H9 (cell line): ENCODE measurements around the gene KIRREL3. TPM values are rescaled to one million over a fixed set of nuclear protein-coding genes. Genes with fewer than 3 reads are reported as not detected.

ENCODE experiments used
- DNase-seq: peaks from one replicate; pipeline ENCODE4 v3.0.0-alpha.2; 2017
- H2AFZ ChIP-seq: one replicate; pipeline ENCODE4 v1.6.1; 2013; ENCODE audit warnings: mild to moderate bottlenecking, low read length, control low read depth, moderate library complexity
- H2AK5ac ChIP-seq: 2 replicates; pipeline ENCODE4 v1.6.1; 2013; ENCODE audit warnings: low read length, control low read depth, mixed read lengths; ENCODE audit not compliant: insufficient read length
- H2BK120ac ChIP-seq: one replicate; pipeline ENCODE4 v1.6.1; 2013; ENCODE audit warnings: low read depth, mild to moderate bottlenecking, low read length, control low read depth, inconsistent platforms; ENCODE audit not compliant: poor library complexity, severe bottlenecking
- H2BK12ac ChIP-seq: 2 replicates; pipeline ENCODE4 v1.6.1; 2013; ENCODE audit warnings: low read length, control low read depth, mixed read lengths, low read depth; ENCODE audit not compliant: insufficient read length
- H2BK15ac ChIP-seq: 2 replicates; pipeline ENCODE4 v1.6.1; 2013; ENCODE audit warnings: low read depth, low read length, control low read depth
- H2BK20ac ChIP-seq: one replicate; pipeline ENCODE4 v1.6.1; 2013; ENCODE audit warnings: low read depth, mild to moderate bottlenecking, low read length, control low read depth, inconsistent platforms; ENCODE audit not compliant: poor library complexity, severe bottlenecking
- H2BK5ac ChIP-seq: 2 replicates; pipeline ENCODE4 v1.6.1; 2013; ENCODE audit warnings: low read length, control low read depth, mixed read lengths; ENCODE audit not compliant: insufficient read length
- H3K14ac ChIP-seq: 2 replicates; pipeline ENCODE4 v1.6.1; 2013; ENCODE audit warnings: low read length, control low read depth; ENCODE audit not compliant: insufficient read depth
- H3K18ac ChIP-seq: 2 replicates; pipeline ENCODE4 v1.6.1; 2013; ENCODE audit warnings: low read depth, mild to moderate bottlenecking, mixed read lengths, low read length, control low read depth; ENCODE audit not compliant: insufficient read length
- H3K23ac ChIP-seq: 2 replicates; pipeline ENCODE4 v1.6.1; 2013; ENCODE audit warnings: low read length, control low read depth, mixed read lengths, low read depth; ENCODE audit not compliant: insufficient read length
- H3K23me2 ChIP-seq: 2 replicates; pipeline ENCODE4 v1.6.1; 2013; ENCODE audit warnings: low read depth, mild to moderate bottlenecking, mixed read lengths, low read length, control low read depth; ENCODE audit not compliant: insufficient read length, poor library complexity, severe bottlenecking
- H3K27ac ChIP-seq: 2 replicates; pipeline ENCODE4 v1.5.1; 2013; ENCODE audit warnings: low read length, control low read depth, mixed read lengths, low read depth; ENCODE audit not compliant: insufficient read length
- H3K27me3 ChIP-seq: 2 replicates; pipeline ENCODE4 v1.6.1; 2013; ENCODE audit warnings: low read length, control low read depth, inconsistent platforms; ENCODE audit not compliant: insufficient read depth
- H3K4ac ChIP-seq: 2 replicates; pipeline ENCODE4 v1.6.1; 2013; ENCODE audit warnings: low read depth, mild to moderate bottlenecking, control low read depth, inconsistent platforms, low read length, moderate library complexity
- H3K4me1 ChIP-seq: 2 replicates; pipeline ENCODE4 v1.6.1; 2013; ENCODE audit warnings: low read length, control low read depth, inconsistent platforms; ENCODE audit not compliant: insufficient read depth
- H3K4me2 ChIP-seq: 2 replicates; pipeline ENCODE4 v1.6.1; 2013; ENCODE audit warnings: low read length, control low read depth, mixed read lengths; ENCODE audit not compliant: insufficient read length, insufficient read depth
- H3K56ac ChIP-seq: 2 replicates; pipeline ENCODE4 v1.6.1; 2013; ENCODE audit warnings: low read depth, mild to moderate bottlenecking, mixed read lengths, low read length, control low read depth; ENCODE audit not compliant: insufficient read length
- H3K79me1 ChIP-seq: 2 replicates; pipeline ENCODE4 v1.6.1; 2013; ENCODE audit warnings: low read depth, mild to moderate bottlenecking, moderate library complexity, low read length, control low read depth, inconsistent platforms; ENCODE audit not compliant: insufficient read depth, poor library complexity, severe bottlenecking
- H3K79me2 ChIP-seq: 2 replicates; pipeline ENCODE4 v1.6.1; 2013; ENCODE audit warnings: low read length, control low read depth, inconsistent platforms; ENCODE audit not compliant: insufficient read depth
- H3K9ac ChIP-seq: 2 replicates; pipeline ENCODE4 v1.6.1; 2013; ENCODE audit warnings: low read length, control low read depth, mixed read lengths; ENCODE audit not compliant: insufficient read length; ENCODE audit errors: extremely low read depth
- H3K9me3 ChIP-seq: one replicate; pipeline ENCODE4 v1.6.1; 2013; ENCODE audit warnings: low read depth, low read length, inconsistent platforms; ENCODE audit not compliant: control insufficient read depth
- H3T11ph ChIP-seq: one replicate; pipeline ENCODE4 v1.6.1; 2013; ENCODE audit warnings: mild to moderate bottlenecking, low read length, control low read depth, inconsistent platforms
- H4K20me1 ChIP-seq: one replicate; pipeline ENCODE4 v1.6.1; 2013; ENCODE audit not compliant: control insufficient read depth, insufficient read length, insufficient read depth
- H4K5ac ChIP-seq: 2 replicates; pipeline ENCODE4 v1.6.1; 2013; ENCODE audit warnings: low read depth, mild to moderate bottlenecking, mixed read lengths, low read length, control low read depth; ENCODE audit not compliant: insufficient read length
- H4K8ac ChIP-seq: replicated peaks from 2 replicates; pipeline ENCODE4 v1.6.1; 2013; ENCODE audit warnings: low read length, control low read depth, mixed read lengths, low read depth; ENCODE audit not compliant: insufficient read length
- H4K91ac ChIP-seq: 2 replicates; pipeline ENCODE4 v1.6.1; 2013; ENCODE audit warnings: low read depth, mild to moderate bottlenecking, moderate library complexity, mixed read lengths, low read length, control low read depth; ENCODE audit not compliant: insufficient read length
- H3K27ac Mint-ChIP-seq, 3 experiments: 2 replicates in 2 of 3; 3 replicates in 1 of 3; pipeline ENCODE4 v1.8.0; 2020 to 2021; ENCODE audit warnings: mixed read lengths in 3 of 3, mild to moderate bottlenecking in 1 of 3, moderate library complexity in 1 of 3
- H3K27me3 Mint-ChIP-seq: 2 replicates; pipeline ENCODE4 v1.8.0; 2021; ENCODE audit warnings: low read depth, mild to moderate bottlenecking, moderate library complexity, mixed read lengths
- H3K36me3 Mint-ChIP-seq, 3 experiments: 2 replicates in 2 of 3; 3 replicates in 1 of 3; pipeline ENCODE4 v1.8.0; 2020 to 2021; ENCODE audit warnings: low read depth in 3 of 3, mixed read lengths in 3 of 3; ENCODE audit not compliant: insufficient read depth in 1 of 3
- H3K4me1 Mint-ChIP-seq, 2 experiments: 2 replicates each; pipeline ENCODE4 v1.8.0; 2020; ENCODE audit warnings: mixed read lengths in 2 of 2
- H3K4me3 Mint-ChIP-seq, 2 experiments: 2 replicates in 1 of 2; 3 replicates in 1 of 2; pipeline ENCODE4 v1.8.0; 2020 to 2021; ENCODE audit warnings: mild to moderate bottlenecking in 2 of 2, mixed read lengths in 2 of 2, moderate library complexity in 1 of 2
- H3K9me3 Mint-ChIP-seq, 2 experiments: 2 replicates in 1 of 2; 3 replicates in 1 of 2; pipeline ENCODE4 v1.8.0; 2020; ENCODE audit warnings: mild to moderate bottlenecking in 2 of 2, mixed read lengths in 2 of 2, moderate library complexity in 1 of 2
- WGBS: extraction: QIAGEN DNeasy Blood & Tissue Kit; methylation state at CpG from one replicate; pipeline ENCODE4 v1.1.7; 2013; ENCODE audit warnings: missing lambda C conversion rate, low lambda C conversion rate, mixed read lengths; ENCODE audit not compliant: insufficient read length; ENCODE audit errors: extremely low coverage; 5-methylcytosine and 5-hydroxymethylcytosine counted together
- total RNA-seq: library from RNA; stranded (reverse); gene quantifications from 2 replicates; pipeline ENCODE4 v1.2.1, GENCODE V29; 2021
- TF ChIP-seq, protein P1 (sequence below): fragments of 200-600 bp; sonication (generic); conservative IDR thresholded peaks from 3 replicates; pipeline ENCODE4 v1.8.0; 2021; ENCODE audit warnings: antibody characterized with exemption, mild to moderate bottlenecking

Gene KIRREL3
- total RNA-seq, 1 experiment from 2014 or later = 0.17 TPM

DNA sequence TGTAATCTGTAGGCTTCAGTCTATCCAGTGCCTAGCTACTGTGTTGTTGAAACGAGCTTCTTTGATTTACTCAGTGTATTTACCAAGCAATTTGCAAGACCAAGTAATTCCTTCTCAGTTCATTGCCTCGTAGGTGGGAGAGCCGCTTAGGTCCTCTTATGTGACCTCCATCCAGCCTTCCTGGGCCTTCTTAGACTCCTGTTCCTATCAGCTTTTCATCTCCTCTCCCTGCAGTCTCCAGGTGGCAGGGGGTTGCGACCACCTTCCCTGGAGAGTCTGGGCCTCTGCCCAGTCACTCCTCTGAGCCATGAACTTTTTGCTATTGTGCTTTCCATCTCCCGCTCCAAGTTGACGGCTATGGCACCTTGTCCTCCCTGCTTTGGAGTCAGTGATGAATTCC lies 251.8 kb downstream of the KIRREL3 start:
- H3K9me3 Mint-ChIP-seq = no peaks in the 10 kb centered on the region
- H2AFZ ChIP-seq = no peak overlapping the region

More for the DNA sequence above, 251.8 kb downstream of the KIRREL3 start:
- H3K4me1 ChIP-seq = no peaks in the 10 kb centered on the region
- no peak overlapping the region for H3K27ac ChIP-seq
- H3K4me2 ChIP-seq = no peak overlapping the region
- H3K79me1 ChIP-seq = no peaks in the 10 kb centered on the region
- no peak overlapping the region for H3K9ac ChIP-seq
- Mint-ChIP-seq H3K27me3 (peaks cover 3% of the 10 kb centered on the region), H3K36me3 (no peaks in the 10 kb centered on the region), H3K4me1 (no peaks in the 10 kb centered on the region; a peak in 1 of 4 replicates), H3K27ac (no peak overlapping the region), H3K4me3 (no peak overlapping the region)
- no peak overlapping the region for H2BK12ac ChIP-seq
- no peak overlapping the region for H3K4ac ChIP-seq
- H3K79me2 ChIP-seq = no peaks in the 10 kb centered on the region
- TF ChIP-seq, protein P1, sequence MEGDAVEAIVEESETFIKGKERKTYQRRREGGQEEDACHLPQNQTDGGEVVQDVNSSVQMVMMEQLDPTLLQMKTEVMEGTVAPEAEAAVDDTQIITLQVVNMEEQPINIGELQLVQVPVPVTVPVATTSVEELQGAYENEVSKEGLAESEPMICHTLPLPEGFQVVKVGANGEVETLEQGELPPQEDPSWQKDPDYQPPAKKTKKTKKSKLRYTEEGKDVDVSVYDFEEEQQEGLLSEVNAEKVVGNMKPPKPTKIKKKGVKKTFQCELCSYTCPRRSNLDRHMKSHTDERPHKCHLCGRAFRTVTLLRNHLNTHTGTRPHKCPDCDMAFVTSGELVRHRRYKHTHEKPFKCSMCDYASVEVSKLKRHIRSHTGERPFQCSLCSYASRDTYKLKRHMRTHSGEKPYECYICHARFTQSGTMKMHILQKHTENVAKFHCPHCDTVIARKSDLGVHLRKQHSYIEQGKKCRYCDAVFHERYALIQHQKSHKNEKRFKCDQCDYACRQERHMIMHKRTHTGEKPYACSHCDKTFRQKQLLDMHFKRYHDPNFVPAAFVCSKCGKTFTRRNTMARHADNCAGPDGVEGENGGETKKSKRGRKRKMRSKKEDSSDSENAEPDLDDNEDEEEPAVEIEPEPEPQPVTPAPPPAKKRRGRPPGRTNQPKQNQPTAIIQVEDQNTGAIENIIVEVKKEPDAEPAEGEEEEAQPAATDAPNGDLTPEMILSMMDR = no peak
- H3K23ac ChIP-seq = no peak overlapping the region
- H4K8ac ChIP-seq = no peak overlapping the region
- no peaks in the 10 kb centered on the region for H3K9me3 ChIP-seq
- no peak overlapping the region for H3T11ph ChIP-seq
- no CpG with 5 or more reads among the region's 6 CpGs for WGBS
- no peak overlapping the region for H4K5ac ChIP-seq
- no peak overlapping the region for H4K91ac ChIP-seq
- no peak overlapping the region for H2BK5ac ChIP-seq
- no peak overlapping the region for H2BK15ac ChIP-seq
- no peaks in the 10 kb centered on the region for H3K23me2 ChIP-seq
- no peak overlapping the region for H2BK120ac ChIP-seq
- H3K14ac ChIP-seq = no peak overlapping the region
- H3K18ac ChIP-seq = no peak overlapping the region
- H2BK20ac ChIP-seq = no peak overlapping the region
- no peak overlapping the region for H3K56ac ChIP-seq
- H2AK5ac ChIP-seq = no peak overlapping the region
- H4K20me1 ChIP-seq = no peaks in the 10 kb centered on the region
- H3K27me3 ChIP-seq = no peaks in the 10 kb centered on the region
- DNase-seq = no peak
